ENCODE results near the gene AFAP1. TPM values are rescaled to one million over a fixed set of nuclear protein-coding genes. Genes with fewer than 3 reads are reported as not detected.

AFAP1 gene
- total RNA-seq, 1 experiment from 2014 or later: 27.6 TPM

DNA sequence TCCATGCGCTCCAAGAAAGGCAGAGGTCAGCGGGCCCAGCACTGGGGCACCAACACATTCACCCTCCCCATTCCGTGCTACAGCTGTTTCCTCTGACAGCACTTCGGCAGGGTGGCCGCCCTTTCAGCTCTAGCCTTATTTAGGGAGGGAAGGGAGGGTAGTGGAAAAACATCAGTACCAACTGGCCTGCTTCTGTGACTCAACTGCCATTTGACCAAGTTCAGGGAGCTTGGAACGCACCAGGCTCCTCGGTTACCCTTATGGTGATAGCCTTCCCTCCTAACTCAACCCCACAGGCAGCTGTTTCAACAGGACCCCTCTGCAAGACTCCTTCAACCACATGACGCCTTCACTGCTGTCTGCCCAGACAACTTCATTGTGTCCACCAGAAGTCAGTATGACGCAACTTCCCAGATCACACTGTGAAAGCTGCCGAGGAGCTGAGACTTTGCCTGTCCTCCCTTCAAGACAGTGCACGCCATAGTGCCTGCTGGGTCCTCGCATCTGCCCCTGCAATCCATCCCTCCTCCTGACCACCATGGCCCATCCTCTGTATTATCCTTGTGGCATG lies 132.2 kb downstream of the AFAP1 start:
- no peaks in the 10 kb centered on the region for H3K9me3 Mint-ChIP-seq (ENCODE audit: unreplicated experiment)
- H3K4me3 Mint-ChIP-seq (ENCODE audit: unreplicated experiment): no peak overlapping the region
- Histone ChIP-seq H3K27me3 (replicated peaks; ENCODE audit: control insufficient read depth, insufficient read depth, low read length) (no peaks in the 10 kb centered on the region), H3K36me3 (ENCODE audit: control insufficient read depth, insufficient read depth, low read length) (no peaks in the 10 kb centered on the region; the same call in 1 of the 2 replicates), H3K4me3 (ENCODE audit: low read depth, low read length) (no peak overlapping the region), H3K4me1 (peaks cover 30% of the 10 kb centered on the region), H3K9me3 (no peaks in the 10 kb centered on the region)
- intact Hi-C loops (cut with micrococcal nuclease; ENCODE audit: unreplicated experiment): no loop called here
- peaks cover 37% of the 10 kb centered on the region for H3K4me1 Mint-ChIP-seq (ENCODE audit: low read depth, unreplicated experiment)
- no TSS peak for BruUV-seq (replicated peaks)
- H3K27ac Mint-ChIP-seq (ENCODE audit: unreplicated experiment): peak overlapping the region; percentile 79
- TF ChIP-seq, protein P1, sequence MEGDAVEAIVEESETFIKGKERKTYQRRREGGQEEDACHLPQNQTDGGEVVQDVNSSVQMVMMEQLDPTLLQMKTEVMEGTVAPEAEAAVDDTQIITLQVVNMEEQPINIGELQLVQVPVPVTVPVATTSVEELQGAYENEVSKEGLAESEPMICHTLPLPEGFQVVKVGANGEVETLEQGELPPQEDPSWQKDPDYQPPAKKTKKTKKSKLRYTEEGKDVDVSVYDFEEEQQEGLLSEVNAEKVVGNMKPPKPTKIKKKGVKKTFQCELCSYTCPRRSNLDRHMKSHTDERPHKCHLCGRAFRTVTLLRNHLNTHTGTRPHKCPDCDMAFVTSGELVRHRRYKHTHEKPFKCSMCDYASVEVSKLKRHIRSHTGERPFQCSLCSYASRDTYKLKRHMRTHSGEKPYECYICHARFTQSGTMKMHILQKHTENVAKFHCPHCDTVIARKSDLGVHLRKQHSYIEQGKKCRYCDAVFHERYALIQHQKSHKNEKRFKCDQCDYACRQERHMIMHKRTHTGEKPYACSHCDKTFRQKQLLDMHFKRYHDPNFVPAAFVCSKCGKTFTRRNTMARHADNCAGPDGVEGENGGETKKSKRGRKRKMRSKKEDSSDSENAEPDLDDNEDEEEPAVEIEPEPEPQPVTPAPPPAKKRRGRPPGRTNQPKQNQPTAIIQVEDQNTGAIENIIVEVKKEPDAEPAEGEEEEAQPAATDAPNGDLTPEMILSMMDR (IDR thresholded peaks at IDR 0.05; ENCODE audit: insufficient read depth in 1 of 2, low read depth in 1 of 2, low read length in 1 of 2, severe bottlenecking in 1 of 2, unreplicated experiment in 1 of 2): no peak
- ChIA-PET CTCF (interaction anchor here (0.5 kb wide), 1 partner anchor 16 kb away, joined by 4 read pairs; no protein-coding TSS in a partner anchor), POLR2A (no interaction called here)
- no peak for DNase-seq
- no peaks in the 10 kb centered on the region for H3K27me3 Mint-ChIP-seq (ENCODE audit: insufficient read depth, unreplicated experiment)
- peaks cover 49% of the 10 kb centered on the region for H3K36me3 Mint-ChIP-seq (ENCODE audit: insufficient read depth, unreplicated experiment)

DNA sequence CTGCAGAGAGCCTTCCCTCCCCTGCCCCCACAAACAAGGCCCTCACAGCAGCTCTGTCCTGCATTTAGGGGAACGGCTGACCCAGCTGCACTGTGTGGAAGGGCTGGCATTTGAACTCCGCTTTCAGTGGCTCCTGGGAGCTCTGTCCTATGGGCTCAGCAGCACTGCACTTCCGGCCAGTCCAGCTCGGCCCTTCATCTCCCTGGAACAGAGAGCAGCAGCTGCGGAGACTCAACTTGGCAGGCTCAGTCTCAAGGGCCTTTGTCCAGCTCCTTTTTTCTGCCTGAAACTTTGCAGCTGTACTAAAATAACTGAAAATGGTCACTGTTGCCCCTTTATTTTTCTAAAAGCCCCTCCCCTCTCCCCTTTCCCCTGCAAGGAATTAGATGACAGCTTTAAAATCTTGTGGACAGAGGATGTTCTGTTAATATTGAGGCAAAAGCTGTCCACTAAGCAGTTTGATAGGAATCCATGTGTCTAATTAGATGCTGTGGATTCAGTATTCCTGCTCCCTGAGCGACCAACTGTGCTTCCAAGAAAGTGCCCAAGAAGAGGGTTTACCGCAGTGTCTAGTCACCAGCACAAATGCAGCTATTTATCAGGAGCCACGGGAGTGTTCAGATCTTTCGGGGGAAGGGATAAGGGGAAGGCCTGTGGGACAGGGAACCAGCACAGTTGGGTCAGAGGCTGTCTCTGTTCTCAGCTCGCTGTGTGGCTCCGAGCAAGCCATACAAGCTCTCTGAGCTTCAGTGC lies 133.1 kb downstream of the AFAP1 start:
- TF ChIP-seq, protein P1 (IDR thresholded peaks at IDR 0.05; ENCODE audit: insufficient read depth in 1 of 2, low read depth in 1 of 2, low read length in 1 of 2, severe bottlenecking in 1 of 2, unreplicated experiment in 1 of 2): no peak
- DNase-seq: no peak
- H3K27ac Mint-ChIP-seq (ENCODE audit: unreplicated experiment): no peak overlapping the region
- no TSS peak for BruUV-seq (replicated peaks)
- peaks cover 52% of the 10 kb centered on the region for H3K36me3 Mint-ChIP-seq (ENCODE audit: insufficient read depth, unreplicated experiment)
- CTCF ChIA-PET: interaction anchor here (1.5 to 3.8 kb wide), 2 partner anchors 57 to 181 kb away, joined by 6 to 21 read pairs; no protein-coding TSS in a partner anchor
- no peaks in the 10 kb centered on the region for H3K9me3 Mint-ChIP-seq (ENCODE audit: unreplicated experiment)
- peaks cover 28% of the 10 kb centered on the region for H3K4me1 Mint-ChIP-seq (ENCODE audit: low read depth, unreplicated experiment)
- POLR2A ChIA-PET: no interaction called here
- H3K4me3 Mint-ChIP-seq (ENCODE audit: unreplicated experiment): no peak overlapping the region
- H3K27me3 ChIP-seq (replicated peaks; ENCODE audit: control insufficient read depth, insufficient read depth, low read length): no peaks in the 10 kb centered on the region
- no peak overlapping the region for H3K4me3 ChIP-seq (ENCODE audit: low read depth, low read length)
- H3K4me1 ChIP-seq: peaks cover 30% of the 10 kb centered on the region
- H3K36me3 ChIP-seq (ENCODE audit: control insufficient read depth, insufficient read depth, low read length): no peaks in the 10 kb centered on the region; the same call in 1 of the 2 replicates
- intact Hi-C loops (cut with micrococcal nuclease; ENCODE audit: unreplicated experiment): no loop called here
- no peaks in the 10 kb centered on the region for H3K27me3 Mint-ChIP-seq (ENCODE audit: insufficient read depth, unreplicated experiment)
- H3K9me3 ChIP-seq: no peaks in the 10 kb centered on the region

DNA sequence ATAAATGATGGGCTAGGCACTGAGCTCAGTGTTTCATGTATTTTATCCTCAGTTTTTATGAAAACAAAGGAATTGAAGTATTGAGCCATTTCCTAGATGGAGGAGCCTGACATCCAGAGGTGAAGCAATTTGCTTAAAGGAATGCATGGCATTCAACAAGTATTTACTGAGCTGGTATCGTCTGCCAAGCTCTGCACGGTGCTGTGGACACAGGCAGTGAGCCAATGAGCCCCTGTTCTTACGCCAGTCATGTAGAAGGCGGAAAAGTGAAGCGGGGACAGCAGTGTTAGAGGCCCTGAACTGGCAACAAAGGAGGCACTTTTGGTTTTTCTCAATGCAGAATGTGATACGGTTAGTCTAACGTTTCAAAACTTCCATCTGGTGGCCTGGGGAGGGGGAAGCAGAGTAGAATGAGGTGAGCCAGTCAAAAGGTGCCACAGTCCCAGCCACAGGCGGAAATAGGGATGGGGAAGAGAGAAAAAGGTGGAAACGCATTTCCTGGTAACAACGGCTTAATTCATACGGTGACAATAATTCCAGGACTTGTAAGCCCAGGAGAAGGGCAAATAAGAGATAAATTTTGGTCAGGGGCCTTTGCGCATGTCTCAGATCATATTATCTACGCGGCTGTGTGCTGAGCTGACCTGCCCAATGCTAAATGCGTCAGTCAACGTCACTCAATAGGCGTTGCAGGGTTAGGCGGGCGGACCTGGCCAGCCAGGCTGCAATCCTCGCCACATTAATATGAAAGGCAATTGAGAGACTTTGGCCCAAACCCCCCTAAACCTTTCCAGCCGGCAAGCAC lies 133.9 kb downstream of the AFAP1 start:
- Mint-ChIP-seq H3K9me3 (ENCODE audit: unreplicated experiment) (no peaks in the 10 kb centered on the region), H3K27ac (ENCODE audit: unreplicated experiment) (peak overlapping the region; percentile 76), H3K4me3 (ENCODE audit: unreplicated experiment) (peak overlapping the region; percentile 8), H3K4me1 (ENCODE audit: low read depth, unreplicated experiment) (peaks cover 28% of the 10 kb centered on the region), H3K27me3 (ENCODE audit: insufficient read depth, unreplicated experiment) (no peaks in the 10 kb centered on the region), H3K36me3 (ENCODE audit: insufficient read depth, unreplicated experiment) (peaks cover 58% of the 10 kb centered on the region)
- intact Hi-C loops (cut with micrococcal nuclease; ENCODE audit: unreplicated experiment): no loop called here
- DNase-seq: peak; percentile 75 to 78
- BruUV-seq (replicated peaks): no TSS peak
- H3K4me1 ChIP-seq: peaks cover 28% of the 10 kb centered on the region
- no peaks in the 10 kb centered on the region for H3K27me3 ChIP-seq (replicated peaks; ENCODE audit: control insufficient read depth, insufficient read depth, low read length)
- no peaks in the 10 kb centered on the region for H3K9me3 ChIP-seq
- TF ChIP-seq, protein P1 (IDR thresholded peaks at IDR 0.05; ENCODE audit: insufficient read depth in 1 of 2, low read depth in 1 of 2, low read length in 1 of 2, severe bottlenecking in 1 of 2, unreplicated experiment in 1 of 2): no peak
- ChIA-PET CTCF (interaction anchor here (0.6 to 3.8 kb wide), 6 partner anchors 8 to 182 kb away, joined by 3 to 21 read pairs (median 4); partner anchors contain the start of gene AFAP1), POLR2A (no interaction called here)
- H3K4me3 ChIP-seq (ENCODE audit: low read depth, low read length): no peak overlapping the region
- no peaks in the 10 kb centered on the region; the same call in 1 of the 2 replicates for H3K36me3 ChIP-seq (ENCODE audit: control insufficient read depth, insufficient read depth, low read length)

Measured in Caco-2 (cell line).